ENCODE data around the gene WNT5A. TPM values are rescaled to one million over a fixed set of nuclear protein-coding genes. Genes with fewer than 3 reads are reported as not detected.

The WNT5A gene
- total and polyA plus RNA-seq, 2 donors (not counting 3 experiments of a cell fraction or from before 2014, with no cell fraction given), result 0.08 to 0.33 TPM

DNA sequence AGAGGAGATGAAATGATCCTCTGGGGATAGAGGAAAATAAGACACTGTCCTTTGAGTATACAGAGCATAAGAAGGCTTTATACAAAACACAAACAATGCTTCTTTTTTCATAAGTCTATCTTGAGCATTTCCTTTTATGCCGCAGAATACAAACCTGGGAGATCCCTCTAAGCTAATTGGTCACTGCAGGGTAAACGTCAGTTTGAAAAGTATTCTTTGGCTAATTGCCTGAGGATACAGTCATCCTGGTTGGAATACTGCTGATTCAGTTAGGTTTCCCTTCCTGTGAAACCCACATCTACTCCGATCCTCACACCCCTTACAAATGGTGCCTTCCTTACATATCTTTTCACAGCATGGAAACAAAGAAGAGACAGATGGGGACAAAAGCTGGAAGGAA is 10.6 kb downstream of the WNT5A start:
- Histone ChIP-seq H3K27ac (ENCODE audit: insufficient read depth, low read depth, low read length) (no peak overlapping the region), H3K4me2 (ENCODE audit: insufficient read depth, low read length) (no peak overlapping the region), H3K36me3 (ENCODE audit: control insufficient read depth in 2 of 2, extremely low read depth in 1 of 2, insufficient read depth in 2 of 2, low read length in 2 of 2) (no peaks in the 10 kb centered on the region), H3K9me3 (replicated peaks; ENCODE audit: control insufficient read depth, insufficient read depth, low read length) (no peaks in the 10 kb centered on the region), H3K9me1 (replicated peaks; ENCODE audit: control insufficient read depth, extremely low read depth, insufficient read depth, low read length) (no peaks in the 10 kb centered on the region), H3K79me2 (ENCODE audit: control insufficient read depth, insufficient read depth, low read length) (no peaks in the 10 kb centered on the region), H3K27me3 (ENCODE audit: control insufficient read depth in 2 of 2, insufficient read depth in 2 of 2, low read length in 2 of 2) (peaks cover 17 to 34% of the 10 kb centered on the region in 2 experiments), H3K4me1 (ENCODE audit: control insufficient read depth, extremely low read depth, insufficient read depth, low read length) (no peaks in the 10 kb centered on the region), H3K9ac (replicated peaks; ENCODE audit: extremely low read depth, insufficient read depth, low read length) (no peak overlapping the region), H4K20me1 (replicated peaks; ENCODE audit: control insufficient read depth, extremely low read depth, insufficient read depth, low read length) (no peaks in the 10 kb centered on the region), H2AFZ (ENCODE audit: low read depth, low read length) (no peak overlapping the region), H3K4me3 (replicated peaks in 1 of 3; ENCODE audit: insufficient read depth in 1 of 3, low read depth in 1 of 3, low read length in 3 of 3) (no peak overlapping the region)
- intact Hi-C loops (cut with micrococcal nuclease), result no loop called here
- no peak for DNase-seq (ENCODE audit: low read depth, low spot score)
- no TSS peak for BruUV-seq (replicated peaks)
- TF ChIP-seq EZH2 (IDR thresholded peaks at IDR 0.05; ENCODE audit: borderline replicate concordance, low read depth, low read length, severe bottlenecking) (no peak), MYC (IDR thresholded peaks at IDR 0.05; ENCODE audit: low read depth, low read length) (no peak), POLR2AphosphoS5 (IDR thresholded peaks at IDR 0.05; ENCODE audit: insufficient read depth, low read depth, low read length) (no peak), FOS (IDR thresholded peaks at IDR 0.05; ENCODE audit: borderline replicate concordance, insufficient read depth, low read length) (no peak), CTCF (IDR thresholded peaks at IDR 0.05; ENCODE audit: extremely low read depth in 1 of 2, insufficient read depth in 1 of 2, low read depth in 1 of 2, low read length in 2 of 2) (no peak), JUN (IDR thresholded peaks at IDR 0.05; ENCODE audit: borderline replicate concordance, insufficient read depth, insufficient read length, low read depth) (no peak), POLR2A (IDR thresholded peaks at IDR 0.05; ENCODE audit: low read depth, low read length) (no peak)
- TF ChIP-seq, protein P1, sequence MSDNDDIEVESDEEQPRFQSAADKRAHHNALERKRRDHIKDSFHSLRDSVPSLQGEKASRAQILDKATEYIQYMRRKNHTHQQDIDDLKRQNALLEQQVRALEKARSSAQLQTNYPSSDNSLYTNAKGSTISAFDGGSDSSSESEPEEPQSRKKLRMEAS (IDR thresholded peaks at IDR 0.05; ENCODE audit: insufficient read depth, insufficient read length), result no peak
- CTCF ChIA-PET, result interaction anchor here (1.1 to 2.2 kb wide), 2 partner anchors 8 to 775 kb away, joined by 4 to 8 read pairs; no protein-coding TSS in a partner anchor
- no peak for FAIRE-seq
- POLR2A ChIA-PET, result no interaction called here
- dilution Hi-C loops (cut with MboI; ENCODE audit: extremely low pct_ligation_motif_present, low sequenced_read_pairs), result no loop called here

Measured in endothelial cell of umbilical vein (primary cell).